C4-2B (cell line): Measurements from ENCODE around the gene PARVB.

Experiments used
- ZFX ChIP-seq: fragments of 450-650 bp; IDR thresholded peaks from 2 replicates; pipeline ENCODE4 v1.6.1; 2017
- TF ChIP-seq, protein P1 (sequence below): fragments of 450-650 bp; conservative IDR thresholded peaks from 2 replicates; pipeline ENCODE4 v1.5.1; 2017; ENCODE audit warnings: mild to moderate bottlenecking

DNA sequence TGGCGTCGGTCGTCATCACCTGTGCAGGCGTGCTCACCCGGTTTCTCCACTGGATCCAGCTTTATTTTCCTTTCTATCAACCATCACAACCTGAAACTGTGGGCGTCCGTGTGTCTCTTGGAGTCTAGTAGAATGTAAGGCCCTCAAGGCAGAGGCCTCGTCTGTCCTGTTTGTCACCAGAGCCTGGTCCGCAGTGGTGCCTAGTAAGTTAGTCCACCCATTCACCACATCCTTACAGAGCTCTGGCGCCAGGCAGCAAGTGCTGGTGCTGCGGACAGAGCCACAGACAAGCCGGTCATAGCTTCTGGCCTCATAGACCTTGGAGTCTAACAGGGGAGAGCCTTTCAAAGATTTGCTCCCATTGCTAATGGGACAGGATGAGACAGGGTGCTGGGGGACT, 92.2 kb downstream of the PARVB start:
- TF ChIP-seq, protein P1, sequence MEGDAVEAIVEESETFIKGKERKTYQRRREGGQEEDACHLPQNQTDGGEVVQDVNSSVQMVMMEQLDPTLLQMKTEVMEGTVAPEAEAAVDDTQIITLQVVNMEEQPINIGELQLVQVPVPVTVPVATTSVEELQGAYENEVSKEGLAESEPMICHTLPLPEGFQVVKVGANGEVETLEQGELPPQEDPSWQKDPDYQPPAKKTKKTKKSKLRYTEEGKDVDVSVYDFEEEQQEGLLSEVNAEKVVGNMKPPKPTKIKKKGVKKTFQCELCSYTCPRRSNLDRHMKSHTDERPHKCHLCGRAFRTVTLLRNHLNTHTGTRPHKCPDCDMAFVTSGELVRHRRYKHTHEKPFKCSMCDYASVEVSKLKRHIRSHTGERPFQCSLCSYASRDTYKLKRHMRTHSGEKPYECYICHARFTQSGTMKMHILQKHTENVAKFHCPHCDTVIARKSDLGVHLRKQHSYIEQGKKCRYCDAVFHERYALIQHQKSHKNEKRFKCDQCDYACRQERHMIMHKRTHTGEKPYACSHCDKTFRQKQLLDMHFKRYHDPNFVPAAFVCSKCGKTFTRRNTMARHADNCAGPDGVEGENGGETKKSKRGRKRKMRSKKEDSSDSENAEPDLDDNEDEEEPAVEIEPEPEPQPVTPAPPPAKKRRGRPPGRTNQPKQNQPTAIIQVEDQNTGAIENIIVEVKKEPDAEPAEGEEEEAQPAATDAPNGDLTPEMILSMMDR, result no peak
- TF ChIP-seq ZFX, result no peak
